Germinal center (tissue), 1 donor: Measurements from ENCODE around the gene FHIP1A.
A peak's percentile ranks its signal among the peaks of the same experiment; 100 is the strongest.
"Not testable (repeated sequence)": the region's sequence is repeated elsewhere in the genome, so short reads cannot be mapped to it uniquely, and the experiment has no call there.

ENCODE experiments used
- DNase-seq: peaks from one replicate; pipeline ENCODE4 v3.0.0; 2012; ENCODE audit warnings: mixed read lengths, low spot score

Gene FHIP1A

GRCh38 chr4:151408630-151409469 lies at the start of gene FHIP1A:
Gene FHIP1A, plus strand, starts transcription at chr4:151409176. Its CDS starts 157,084 bp downstream, at chr4:151566260.
- DNase-seq: peak; percentile 85

DNA sequence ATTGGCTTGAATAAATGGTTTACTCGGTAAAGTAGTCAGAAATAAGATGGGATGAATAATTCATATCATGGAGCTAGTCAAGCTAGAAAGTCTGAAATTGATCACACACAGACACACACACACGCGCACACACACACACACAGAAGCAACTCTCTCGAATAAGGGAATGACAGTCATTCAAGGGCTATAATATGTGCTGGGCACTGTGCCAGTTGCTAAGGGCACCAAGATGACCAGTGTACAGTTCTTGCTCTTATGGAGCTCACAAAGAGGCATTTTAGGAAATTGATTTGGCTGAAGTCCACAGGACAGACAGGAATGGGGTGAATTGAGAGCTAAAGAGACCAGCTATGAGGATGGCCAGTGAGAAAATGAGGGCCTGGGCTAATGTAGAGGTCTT lies 49.4 kb upstream of the FHIP1A start:
- DNase-seq: no peak

DNA sequence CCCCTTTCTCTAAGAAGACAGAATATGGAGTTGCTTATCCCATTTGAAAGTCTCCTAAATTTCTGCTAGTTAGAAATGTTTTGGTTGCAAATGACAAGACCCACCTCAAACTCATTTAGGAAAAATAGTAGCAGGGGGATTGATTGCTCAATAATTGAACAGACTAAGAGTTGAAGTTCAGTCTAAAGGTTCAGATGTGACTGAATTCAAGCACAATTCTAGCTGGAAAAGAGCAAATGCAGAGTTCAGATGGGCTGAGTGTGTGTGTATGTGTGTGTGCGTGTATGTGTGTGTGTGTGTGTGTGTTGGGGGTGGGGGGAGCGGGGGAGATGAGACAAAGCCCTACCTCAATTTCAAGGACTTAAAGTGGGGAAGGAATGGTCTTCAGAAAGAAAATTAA lies 47.9 kb upstream of the FHIP1A start:
- DNase-seq: no peak

- no peak for DNase-seq
Observed at GRCh38 chr4:151361966-151362365, 47.0 kb upstream of the FHIP1A start.

DNA sequence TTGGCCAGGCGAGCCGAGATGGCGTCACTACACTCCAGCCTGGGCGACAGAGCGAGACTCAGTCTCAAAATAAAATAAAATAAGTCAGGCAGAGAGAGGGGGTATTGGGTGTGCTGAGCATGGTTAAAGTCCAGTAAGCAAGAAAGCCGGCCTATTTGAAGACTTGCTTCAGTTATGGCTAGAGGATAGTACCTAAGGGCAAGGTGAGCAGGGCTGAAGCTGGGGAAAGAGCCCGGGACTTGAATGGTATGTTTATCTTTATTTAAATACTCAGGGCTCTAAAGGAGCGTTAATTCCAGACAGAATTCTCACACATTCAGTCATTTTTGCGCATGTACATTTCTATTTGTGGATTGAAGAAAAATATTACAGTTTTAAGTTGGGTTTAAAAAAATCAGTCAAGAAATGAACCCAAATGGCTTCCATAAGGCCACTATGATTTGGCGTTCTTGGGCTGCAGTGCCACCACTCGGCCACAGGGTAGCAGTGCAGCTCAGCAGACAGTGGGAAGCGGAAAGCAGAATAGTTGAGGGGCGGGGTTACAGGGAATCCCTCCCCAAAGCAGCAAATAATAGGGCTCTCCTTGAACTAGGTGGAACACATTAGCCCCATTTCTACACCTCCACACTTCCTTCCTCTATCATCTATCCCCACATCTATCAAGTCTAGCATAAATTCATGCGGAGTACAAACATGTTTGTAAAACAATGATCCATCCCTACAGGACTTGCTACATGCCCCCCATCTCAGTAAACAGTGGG lies 46.4 kb upstream of the FHIP1A start:
- DNase-seq: peak; percentile 77

GRCh38 chr4:151376540-151376939 lies 32.4 kb upstream of the FHIP1A start:
- DNase-seq: no peak

DNA sequence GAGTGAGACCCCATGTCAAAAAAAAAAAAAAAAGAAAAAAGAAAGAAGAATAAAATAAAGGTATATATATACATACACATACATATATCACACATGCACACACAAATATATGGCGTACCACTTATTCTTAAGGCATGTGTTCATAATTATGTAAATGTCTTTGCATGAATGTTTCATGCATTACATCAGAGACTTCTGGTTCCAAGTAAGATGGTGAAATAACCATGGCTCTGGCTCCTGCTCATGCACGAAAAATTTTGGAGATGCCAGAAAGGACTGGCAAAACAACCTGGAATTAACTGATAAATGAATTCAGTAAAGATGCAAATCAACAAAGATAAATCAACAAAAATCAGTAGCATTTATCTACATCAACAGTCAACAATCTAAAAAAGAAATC lies 19.7 kb upstream of the FHIP1A start:
- no peak for DNase-seq

GRCh38 chr4:151389799-151390198 lies 19.2 kb upstream of the FHIP1A start:
- not testable (repeated sequence) for DNase-seq

DNA sequence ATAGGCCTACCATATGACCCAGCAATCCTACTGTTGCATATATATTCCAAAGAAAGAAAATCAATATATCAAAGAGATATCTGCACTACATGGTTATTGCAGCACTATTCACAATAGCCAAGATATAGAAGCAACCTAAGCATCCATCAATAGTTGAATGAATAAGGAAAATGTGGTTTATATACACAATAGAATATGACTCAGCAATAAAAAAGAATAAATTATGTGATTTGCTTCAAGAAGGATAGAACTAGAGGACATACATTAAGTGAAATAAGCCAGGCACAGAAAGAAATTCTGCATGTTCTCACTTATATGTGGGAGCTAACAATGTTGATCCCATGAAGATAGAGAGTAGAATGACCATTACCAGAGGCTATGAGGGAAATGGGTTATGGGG lies 13.1 kb upstream of the FHIP1A start:
- DNase-seq: no peak

DNA sequence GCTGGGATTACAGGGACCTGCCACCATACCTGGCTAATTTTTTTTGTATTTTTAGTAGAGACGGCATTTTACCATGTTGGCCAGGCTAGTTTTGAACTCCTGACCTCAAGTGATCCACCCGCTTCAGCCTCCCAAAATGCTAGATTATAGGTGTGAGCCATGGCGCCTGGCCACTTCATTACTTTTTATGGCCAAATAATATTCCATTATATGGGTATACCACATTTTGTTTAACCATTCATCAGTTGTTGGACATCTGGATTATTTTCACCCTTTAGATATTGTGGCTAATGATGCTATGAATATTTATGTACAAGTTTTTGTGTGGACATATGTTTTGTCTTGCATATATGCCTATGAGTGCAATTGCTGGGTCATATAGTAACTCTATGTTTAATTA lies 8.6 kb upstream of the FHIP1A start:
- DNase-seq: no peak

- no peak for DNase-seq
Observed at GRCh38 chr4:151401739-151402138, 7.2 kb upstream of the FHIP1A start.

DNA sequence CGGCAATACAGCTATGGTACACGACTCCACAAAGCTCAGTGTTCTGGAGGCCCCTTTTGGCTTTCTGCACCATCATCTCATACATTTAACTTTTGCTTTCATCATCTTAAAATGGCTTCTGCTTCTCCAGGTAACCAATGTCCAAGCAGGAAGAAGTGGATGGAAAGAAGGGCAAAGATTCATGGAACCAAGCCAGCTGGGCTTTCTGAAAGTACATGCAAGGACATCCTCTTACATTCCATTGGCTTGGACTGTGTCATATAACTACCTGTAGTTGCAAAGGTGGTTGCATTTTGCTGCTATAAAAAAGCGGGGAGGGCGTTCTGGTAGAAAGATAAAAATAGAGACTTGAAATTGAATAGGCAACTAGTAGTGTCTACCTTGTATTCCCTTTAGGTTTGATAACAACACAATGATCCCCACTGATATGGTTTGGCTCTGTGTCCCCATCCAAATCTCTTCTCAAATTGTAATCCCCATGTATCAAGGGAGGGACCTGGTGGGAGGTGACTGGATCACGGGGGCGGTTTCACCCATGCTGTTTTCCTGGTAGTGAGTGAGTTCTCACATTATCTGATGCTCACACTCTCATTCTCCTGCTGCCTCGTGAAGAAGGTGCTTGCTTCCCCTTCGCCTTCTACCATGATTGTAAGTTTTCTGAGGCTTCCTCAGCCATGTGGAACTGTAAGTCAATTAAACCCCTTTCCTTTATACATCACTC lies 6.7 kb upstream of the FHIP1A start:
- no peak for DNase-seq

- DNase-seq: no peak
Observed at GRCh38 chr4:151403656-151404055, 5.3 kb upstream of the FHIP1A start.

DNA sequence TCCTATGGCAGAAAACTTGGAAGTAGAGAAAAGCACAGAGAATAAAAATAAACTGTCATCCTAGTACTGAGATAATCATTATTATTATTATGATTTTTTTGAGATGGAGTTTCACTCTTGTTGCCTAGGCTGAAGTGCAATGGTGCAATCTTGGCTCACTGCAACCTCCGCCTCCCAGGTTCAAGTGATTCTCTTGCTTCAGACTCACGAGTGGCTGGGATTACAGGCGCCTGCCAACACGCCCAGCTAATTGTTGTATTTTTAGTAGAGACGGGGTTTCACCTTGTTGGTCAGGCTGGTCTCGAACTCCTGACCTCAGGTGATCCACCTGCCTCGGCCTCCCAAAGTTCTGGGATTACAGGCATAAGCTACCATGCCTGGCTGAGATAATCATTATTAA lies 4.2 kb upstream of the FHIP1A start:
- not testable (repeated sequence) for DNase-seq

GRCh38 chr4:151407018-151407417 lies 2.0 kb upstream of the FHIP1A start:
- DNase-seq: no peak

DNA sequence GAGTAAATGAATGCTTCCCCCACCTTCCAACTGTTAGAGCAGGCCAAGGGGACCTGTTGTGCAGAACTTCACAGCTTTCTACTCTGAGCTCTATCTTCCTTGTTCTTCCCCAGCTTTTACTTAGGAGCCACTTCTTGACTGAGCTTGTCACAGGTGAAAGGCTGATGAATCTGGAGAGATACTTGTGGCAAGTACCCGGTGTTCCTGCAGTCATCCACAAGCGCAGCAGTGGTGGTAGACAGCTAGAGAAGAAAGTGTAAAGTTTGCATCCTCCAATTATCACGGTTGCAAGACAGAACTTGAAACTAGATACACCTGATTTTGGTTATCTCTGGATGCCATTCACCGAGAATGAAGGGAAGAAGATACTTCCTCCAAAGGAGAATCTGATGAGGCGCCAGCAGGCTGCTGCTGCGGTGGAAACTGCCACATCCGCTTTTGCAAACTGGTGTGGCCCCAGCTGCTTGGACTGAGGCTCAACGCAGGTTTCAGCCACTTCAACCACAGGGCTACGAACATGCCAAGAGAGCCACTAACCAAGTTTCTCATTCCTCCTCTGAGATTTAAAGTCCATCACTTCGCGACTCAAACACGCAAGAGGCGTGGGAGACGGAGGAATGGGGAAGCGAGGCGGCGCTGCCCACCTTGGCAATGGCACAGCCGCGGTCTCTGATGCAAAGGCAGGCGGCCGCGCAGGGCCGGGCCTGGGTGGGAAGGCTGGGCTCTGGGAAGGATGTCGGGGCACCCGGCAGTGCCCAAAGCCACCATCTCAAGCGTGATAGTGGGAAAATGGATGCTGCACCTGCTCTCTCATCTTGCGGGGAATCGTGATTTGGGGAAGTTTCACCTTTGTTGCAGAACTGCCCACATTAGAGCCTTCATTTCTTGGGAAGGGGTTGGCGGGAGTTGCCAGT lies 1.3 kb upstream of the FHIP1A start:
- peak; percentile 29 for DNase-seq

- peak; percentile 12 for DNase-seq
Observed at GRCh38 chr4:151408380-151408629, 671 bp upstream of the FHIP1A start.

GRCh38 chr4:151409470-151410313 lies 716 bp downstream of the FHIP1A start:
- no peak for DNase-seq

GRCh38 chr4:151415978-151416377 lies 7.0 kb downstream of the FHIP1A start:
- DNase-seq: no peak

GRCh38 chr4:151417164-151417571 lies 8.2 kb downstream of the FHIP1A start:
- no peak for DNase-seq
